Activated effector memory CD4-positive, alpha-beta T cell treated with Interleukin-2 at 50 U/mL for 16 hours (primary cell): ENCODE measurements around the gene NXPH2.
"Not testable (repeated sequence)": the region's sequence is repeated elsewhere in the genome, so short reads cannot be mapped to it uniquely, and the experiment has no call there.

Source experiments
- DNase-seq: peaks from one replicate; pipeline ENCODE4 v3.0.0-alpha.2; 2020

The NXPH2 gene

DNA sequence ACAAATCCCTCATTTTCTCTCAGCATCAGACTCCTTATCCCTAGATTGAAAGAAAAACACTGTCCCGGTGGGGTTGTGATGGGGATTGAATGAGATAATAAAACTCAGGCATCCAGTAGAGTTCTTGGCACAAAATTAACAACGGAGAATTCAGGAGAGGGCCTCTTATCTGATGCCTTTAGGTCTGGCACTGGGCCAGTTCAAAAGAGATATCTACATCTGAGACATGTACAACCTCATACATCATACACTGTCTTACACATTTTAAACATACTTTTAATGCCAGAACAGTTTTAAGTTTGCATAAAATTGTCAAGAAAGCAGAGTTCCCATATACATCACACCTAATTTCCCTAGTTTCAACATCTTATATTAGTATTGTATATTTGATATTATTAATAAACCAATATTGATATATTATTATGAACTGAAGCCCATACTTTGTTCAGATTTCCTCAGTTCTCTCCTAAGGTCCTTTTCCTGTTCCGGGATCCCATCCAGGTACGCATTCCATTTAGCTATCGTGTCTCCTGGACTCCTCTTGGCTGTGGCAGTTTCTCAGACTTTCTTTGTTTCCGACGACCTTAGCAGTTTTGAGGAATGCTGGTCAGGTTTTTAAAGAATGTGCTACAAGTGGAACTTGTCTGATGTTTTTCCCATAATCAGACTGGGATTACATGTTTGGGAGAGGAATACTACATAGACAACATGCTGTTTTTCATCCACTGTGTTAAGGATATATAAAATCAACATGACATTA is 27.8 kb downstream of the NXPH2 start:
- DNase-seq: no peak

DNA sequence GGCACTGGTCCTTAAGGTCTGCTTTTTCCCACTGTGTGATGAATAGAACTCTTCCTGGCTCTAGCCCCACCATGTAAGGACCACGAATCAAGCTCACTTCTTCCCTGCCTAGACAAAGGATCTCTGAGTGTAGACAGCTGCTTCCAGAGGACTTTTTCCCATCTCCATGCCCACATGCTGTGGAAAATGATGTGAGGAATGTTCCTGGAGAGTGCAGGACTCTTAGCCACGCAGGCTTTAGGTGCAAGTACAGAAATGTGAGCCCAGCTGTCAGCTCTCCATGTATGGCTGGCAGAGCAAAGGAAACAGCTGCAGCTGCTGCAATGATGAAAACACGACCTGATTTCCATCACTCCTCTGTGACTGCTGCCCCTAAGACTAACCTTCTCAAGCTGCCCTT is 35.5 kb downstream of the NXPH2 start:
- no peak for DNase-seq

DNA sequence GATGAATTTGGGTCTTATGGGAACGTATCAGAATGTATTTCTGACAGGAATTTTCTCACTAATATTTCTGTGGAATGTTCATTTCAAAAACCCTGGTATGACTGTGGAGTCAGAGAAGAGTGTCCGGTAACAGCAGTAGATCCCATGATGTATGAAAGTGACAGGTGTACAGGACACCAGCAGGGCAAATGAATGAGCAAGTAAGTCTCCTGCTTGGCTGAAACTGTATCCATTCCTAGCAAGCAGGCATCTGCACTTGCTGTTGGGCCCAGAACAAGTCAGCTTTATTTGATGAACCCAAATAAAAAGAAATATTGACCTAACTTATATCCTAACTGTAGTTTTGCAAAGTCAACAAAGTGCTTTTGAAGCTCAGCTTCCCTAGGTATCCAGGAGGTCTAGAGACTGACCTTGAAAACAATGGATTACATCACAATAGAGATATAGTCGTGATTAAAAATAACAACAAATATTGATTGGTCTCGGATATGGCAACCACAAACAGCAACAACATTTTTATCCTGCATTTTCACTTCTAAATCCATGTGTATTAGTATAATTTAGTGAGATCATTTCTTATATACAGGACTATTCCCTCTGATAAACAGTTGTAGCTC is 37.6 kb downstream of the NXPH2 start:
- DNase-seq: no peak

DNA sequence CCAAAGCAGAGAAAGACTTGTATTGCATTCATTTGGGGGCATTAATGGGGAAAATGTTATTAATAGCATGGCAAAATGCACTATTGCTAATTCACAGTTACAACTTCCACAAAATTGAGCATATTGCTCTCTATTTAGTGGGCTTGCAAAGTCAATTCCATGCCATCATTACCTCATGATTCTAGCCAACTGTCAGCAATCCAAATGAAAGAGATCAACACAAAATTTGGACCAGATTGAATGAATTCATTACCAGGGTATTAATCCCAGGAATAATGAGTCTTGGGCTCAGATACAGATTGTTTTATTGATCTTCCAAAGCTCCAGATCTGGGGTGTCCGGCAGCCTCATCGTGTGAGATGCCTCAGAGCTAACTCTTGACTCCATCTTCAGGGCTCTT is 38.3 kb downstream of the NXPH2 start:
- DNase-seq: no peak

DNA sequence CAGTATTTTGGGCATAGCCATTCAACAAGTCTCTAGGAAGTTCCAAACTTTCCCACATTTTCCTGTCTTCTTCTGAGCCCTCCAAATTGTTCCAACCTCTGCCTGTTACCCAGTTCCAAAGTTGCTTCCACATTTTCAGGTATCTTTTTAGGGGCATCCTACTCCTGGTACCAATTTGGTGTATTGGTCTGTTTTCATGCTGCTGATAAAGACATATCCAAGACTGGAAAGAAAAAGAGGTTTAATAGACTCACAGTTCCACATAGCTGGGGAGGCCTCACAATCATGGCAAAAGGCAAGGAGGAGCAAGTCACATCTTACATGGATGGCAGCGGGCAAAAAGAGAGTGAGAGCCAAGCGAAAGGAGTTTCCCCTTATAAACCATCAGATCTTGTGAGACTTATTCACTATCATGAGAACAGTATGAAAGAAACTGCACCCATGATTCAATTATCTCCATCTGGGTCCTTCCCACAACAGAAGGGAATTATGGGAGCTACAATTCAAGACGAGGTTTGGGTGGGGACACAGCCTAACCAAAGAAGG is 43.1 kb downstream of the NXPH2 start:
- not testable (repeated sequence) for DNase-seq

DNA sequence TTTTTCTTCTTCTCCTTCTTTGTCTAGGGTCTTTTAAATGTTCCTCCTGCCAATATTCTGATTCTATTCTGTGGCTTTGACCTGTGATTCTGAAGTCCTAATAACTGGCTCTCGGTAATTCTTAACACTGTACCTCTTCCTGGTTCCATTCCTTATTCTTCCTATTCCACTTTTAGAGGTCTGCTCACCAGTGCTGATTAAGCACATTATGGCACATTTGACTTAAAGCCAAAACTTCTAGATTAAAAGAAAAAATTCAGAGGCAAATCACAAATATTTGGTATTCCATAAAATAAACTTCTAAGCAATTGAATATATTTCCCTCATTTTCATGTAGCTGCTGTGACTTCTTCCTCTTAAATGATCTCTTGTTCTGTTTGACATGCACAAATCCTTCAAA is 47.5 kb downstream of the NXPH2 start:
- DNase-seq: no peak

DNA sequence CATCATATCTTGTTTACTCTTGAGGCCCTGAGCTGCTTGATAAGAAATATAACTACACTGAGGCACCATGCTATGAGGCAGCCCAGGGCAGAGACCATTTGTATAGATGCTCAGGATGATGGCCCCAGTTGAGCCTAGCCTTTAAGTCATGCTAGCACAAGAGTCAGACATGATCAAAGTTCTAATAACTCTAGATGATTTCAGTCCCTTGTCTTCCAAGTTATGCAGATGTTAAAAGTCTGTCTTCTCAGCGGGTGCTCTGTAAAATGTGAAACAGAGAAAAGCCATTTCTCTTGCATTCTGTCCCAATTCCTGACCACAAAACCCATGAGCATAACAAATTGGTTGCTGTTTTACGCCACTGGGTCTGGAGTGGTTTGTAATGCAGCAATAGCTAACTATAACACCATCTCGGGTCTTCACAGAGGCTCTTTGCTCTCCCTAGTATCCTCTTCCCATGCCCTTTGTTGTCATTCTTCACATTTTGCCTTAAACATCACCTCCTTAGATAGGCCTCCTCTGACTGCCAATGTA is 49.6 kb downstream of the NXPH2 start:
- DNase-seq: no peak

DNA sequence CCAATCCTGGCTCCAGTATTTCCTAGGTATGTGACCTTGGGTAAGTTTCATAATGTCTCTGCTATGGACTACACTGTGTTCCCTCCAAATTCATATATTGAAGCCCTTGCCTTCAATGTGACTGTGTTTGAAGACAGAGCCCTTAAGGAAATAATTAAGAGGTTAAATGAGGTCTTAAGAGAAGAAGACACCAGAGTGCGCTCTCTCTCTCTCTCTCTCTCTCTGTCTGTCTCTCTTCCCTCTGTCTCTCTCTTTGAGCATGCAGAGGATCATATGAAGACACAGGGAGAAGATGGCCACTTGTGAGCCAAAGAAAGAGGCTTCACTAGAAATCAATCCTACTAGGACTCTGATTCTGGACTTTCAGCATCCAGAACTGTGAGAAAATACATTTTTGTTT is 52.2 kb downstream of the NXPH2 start:
- no peak for DNase-seq

DNA sequence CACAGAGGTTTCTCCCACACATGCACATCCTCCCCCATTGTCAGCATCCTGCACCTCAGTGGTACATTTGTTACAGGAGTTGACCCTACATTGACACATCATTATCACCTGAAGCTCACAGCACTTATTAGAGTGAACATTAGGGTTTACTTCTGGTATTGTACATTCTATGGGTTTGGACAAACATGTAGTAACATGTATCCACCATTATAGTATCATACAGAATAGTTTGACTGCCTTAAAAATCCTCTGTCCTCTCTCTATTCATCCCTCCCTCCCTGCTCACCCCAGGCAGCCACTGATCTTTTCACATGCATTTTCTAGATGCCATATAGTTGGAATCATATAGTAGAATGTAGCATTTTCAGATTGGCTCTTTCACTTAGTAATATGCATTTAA is 53.5 kb downstream of the NXPH2 start:
- DNase-seq: no peak

DNA sequence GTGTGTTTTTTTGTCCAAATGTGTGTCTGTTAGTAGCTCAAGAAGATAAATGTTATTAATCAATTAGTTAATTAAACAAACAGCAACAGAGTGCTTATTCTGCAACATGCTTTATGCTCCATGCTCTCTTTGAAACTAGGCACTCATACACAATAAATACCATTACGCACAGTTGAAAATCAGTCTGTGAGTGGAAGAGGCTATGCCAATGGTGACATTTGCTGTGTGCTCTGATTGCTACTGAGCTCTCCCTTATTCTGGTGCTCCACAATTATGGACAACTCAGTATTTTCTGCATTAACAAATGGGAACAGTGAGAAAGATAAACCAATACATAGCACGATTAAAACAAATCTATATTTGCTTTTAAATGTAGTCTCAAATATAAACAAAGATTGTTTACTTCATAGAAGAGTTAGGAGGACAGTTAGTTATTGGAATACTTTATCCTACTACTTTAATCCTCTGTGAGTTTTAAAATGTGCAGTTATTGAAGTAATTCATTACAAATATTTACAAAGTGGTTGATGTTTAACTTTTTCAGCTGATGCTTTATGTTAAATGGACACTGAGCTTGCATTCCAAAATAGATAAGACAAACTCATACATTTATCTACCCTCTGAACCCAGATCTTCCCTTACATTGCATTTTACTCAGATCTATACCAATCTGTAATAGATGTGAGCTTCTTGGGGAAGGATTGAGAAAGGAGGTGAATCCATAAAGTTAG is 55.3 kb downstream of the NXPH2 start:
- DNase-seq: no peak

DNA sequence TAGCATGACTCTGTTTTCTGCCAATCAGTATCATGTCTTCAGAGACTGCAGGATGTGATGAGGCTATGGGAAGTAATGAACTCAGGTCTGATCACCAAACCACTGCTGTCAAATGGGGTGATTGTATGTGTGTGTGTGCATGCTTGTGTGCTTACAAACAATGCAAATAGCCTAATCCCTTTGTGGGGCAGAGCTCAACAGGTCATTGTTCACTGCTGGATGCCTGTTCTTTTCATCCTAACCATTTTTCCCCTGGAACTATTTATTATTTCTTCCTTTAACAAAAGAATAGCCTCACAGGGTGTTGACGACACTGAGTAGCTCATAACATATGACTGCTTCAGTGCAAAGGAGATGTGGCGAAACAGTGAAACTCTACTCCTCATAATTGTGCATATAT is 55.9 kb downstream of the NXPH2 start:
- DNase-seq: no peak

DNA sequence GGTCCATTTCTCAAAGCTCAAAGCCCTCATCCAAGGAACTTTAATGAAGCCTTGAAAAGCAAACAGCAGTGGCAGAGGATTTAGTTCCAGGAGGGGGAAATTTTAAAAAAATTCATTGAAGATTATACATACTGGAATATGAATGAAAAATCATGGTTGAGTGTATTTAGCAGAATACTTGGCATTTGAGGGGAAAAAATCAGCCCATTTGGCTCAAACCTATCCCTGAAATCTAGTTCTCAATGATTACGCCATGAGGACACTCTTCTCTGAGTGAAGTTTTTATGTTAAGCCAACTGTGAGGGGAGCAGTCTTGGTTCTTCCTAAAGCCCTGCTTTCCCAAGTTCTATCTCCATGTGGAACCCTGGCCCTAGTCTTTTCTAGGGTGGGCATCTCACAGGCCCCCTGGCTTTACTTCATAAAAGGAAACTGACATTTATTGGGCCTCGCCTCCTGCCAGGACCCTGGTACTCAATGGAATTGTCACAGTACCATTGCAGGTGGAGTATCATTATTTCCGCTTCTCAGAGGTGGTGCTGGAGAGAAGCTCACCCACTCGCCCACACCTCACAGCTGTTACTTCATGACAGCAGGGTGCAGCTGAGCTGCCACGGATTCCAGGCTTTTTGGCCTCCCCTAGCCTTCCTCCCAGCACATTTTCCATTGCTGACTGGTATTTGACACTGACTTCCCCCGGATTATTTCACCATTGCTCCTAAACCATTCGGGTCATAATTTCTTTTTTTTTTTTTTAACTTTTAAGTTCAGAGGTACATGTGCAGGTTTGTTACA is 56.8 kb downstream of the NXPH2 start:
- DNase-seq: no peak

DNA sequence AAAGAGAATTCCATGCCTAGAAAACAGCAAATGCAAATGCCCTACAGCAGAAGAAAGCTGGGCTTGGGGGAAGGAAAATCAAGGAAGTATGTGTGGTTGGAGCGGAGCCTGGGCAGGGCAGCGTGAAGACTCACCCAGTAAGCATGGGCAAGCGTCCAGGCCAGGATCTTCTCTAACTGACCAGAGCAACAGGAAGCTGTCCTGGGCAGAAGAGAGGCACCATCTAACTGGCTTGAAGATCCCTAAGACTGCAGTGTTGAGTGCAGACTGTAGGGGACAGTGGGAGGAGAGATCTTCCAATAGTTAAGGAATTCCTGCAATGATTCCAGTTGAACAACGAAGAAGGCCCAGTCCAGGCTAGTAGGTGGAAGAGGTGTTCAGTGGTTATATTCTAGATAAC is 57.9 kb downstream of the NXPH2 start:
- no peak for DNase-seq

DNA sequence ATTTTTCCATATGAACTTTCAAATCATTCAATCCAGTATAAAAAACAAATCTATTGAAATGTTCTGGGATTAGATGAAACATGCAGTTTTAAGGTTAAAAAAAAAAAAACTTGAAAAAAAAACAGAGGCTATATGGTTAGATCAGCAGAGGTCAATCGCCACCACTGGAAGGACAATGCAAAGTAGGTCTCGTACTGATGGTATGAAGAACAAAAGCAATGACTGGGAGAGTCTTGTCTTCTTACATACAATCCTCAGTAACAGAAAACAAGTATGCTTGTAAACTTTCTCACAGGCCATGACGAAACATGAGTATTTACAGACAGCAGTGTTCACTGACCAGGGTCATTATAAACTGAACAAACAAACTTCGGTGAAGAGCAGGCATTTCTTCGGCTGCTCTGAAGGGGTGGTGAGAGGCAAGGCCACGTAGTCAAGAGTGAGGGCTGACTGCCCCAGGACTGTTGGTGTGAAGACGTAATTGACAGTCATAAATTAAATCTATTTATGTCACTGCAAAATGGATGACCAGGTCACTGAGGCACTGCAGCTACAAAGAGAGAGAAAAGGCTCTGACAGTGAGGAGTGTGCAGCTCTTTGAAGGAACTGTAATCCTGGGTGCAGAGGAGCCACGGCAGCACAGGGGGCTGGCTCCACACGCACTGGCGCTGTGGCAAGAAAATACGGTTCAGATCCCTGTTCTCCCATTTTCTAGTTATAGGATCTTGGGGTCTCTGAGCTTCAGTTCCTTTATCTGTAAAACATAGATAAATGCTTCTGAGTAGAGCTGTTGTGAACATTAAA is 60.0 kb downstream of the NXPH2 start:
- no peak for DNase-seq

DNA sequence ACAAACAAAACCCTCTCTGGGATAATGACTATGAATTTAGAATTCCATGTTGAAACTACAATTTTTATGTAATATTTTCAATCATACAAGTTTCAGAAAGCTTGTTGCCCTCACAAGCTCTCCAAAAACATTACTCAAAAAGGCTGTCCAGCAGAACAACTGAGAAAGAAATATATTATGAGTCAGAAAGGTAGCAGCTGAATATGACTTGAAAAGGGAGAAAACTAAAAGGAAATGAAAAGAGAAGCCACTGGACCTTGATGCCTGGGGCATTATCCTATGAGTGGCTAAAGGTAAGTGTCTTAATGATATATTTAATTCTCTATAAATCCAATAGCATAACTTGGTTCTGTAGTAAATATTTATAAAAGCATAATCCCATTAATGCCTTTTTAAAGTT is 61.8 kb downstream of the NXPH2 start:
- no peak for DNase-seq

DNA sequence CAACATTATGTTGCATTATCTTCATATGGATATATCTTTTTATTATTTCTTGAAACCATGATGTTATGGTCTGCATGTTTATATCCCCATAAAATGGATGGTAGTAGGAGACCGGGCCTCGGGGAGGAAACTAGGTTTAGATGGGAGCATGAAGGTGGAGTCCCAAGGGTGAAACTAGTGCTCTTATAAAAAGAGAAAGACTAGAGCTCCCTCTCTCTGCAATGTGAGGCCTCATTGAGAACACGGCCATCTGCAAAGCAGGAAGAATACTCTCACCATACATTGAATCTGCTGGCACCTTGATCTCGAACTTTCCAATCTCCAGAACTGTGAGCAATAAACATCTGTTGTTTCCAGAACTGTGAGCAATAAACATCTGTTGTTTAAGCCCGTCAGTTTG is 64.0 kb downstream of the NXPH2 start:
- no peak for DNase-seq

DNA sequence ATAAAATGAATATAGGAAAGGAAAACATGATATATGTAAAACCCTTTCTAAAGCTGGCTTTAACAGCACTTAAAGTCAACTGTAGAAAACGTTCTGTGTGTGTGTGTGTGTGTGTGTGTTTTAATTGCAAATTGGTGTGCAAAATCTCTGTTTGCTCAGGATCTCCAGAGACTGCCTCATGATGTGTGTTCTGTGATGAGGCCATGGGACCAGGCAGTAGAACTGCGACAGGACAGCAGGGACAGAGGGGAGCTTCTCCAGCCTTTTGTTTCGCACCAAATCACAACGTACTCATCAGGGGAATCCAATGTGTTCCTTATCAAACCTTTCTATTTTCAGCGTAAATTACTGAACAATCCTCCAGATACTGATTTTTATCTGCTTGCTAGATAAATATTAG is 66.7 kb downstream of the NXPH2 start:
- no peak for DNase-seq

DNA sequence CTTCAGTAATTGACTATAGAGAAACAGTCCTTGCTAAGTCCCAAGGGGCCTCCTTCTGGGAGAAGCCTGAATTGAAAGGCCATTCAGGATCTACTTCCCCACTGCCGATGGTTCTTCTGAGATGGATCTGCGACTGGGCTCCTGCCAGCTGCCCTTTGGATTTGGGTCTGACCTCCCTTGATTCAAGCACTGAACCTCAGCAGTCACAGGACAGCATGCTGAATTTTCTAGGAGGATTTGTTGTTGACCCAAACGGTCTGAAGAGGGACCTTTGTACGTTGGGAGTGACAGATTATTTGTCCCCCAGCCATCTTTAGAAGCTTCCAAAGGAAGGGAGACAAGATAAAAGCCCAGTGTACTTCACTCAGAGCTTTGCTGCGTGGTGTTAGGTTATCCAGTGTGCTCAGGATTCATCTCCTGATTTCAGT is 67.1 kb downstream of the NXPH2 start:
- no peak for DNase-seq

DNA sequence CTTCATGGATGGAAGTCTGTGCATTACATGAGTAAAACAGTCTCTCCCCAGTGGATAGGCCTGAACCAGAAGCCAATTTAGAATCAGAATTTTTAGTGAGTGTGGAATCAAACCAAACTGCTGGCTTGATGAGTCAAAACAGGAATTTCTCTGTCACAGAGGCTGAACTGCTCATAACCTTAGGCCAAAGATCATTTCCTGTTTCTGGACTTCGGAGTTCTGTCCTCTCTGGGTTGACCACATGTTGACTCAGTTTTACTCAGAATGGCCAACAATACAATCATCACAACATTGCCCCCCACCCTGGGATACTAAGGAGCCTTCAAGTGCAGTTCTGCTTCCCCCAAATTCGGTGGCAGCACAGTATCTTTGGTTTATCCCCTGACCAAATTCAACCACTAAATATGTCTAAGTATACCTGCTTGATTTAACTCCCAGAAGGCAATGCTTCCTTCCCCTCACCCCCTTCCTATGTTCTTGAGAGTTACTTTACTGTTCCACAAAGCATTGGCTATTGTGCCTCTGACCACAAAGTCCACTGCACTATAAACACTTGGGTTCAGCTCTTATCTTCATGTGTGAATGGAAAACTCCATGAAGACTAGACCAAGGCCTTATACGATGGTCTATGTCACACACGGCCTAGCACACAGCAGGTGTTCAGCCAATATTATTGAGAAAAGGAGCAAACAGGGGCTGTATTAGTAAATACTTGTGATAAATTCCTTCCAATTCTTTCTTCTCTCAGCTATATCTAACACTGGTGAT is 67.8 kb downstream of the NXPH2 start:
- DNase-seq: no peak

DNA sequence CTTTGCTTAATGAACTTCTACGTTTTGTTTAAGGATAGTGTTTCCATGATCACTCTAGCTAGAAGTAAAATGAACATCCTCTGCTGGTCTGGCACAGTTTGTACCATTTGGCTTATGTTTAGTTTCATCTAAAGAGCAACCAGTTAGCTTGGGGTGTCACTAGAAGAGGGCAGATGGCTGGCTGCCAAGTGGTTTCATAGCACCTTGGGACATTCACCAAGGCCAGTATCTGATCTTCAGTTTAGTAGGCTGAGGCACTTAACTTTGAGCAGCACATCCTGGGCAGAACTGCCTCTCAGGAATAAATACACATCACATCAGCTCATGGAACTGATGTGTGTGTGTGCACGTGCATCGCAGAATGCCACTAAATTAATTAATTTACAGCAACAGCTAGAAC is 68.4 kb downstream of the NXPH2 start:
- no peak for DNase-seq

DNA sequence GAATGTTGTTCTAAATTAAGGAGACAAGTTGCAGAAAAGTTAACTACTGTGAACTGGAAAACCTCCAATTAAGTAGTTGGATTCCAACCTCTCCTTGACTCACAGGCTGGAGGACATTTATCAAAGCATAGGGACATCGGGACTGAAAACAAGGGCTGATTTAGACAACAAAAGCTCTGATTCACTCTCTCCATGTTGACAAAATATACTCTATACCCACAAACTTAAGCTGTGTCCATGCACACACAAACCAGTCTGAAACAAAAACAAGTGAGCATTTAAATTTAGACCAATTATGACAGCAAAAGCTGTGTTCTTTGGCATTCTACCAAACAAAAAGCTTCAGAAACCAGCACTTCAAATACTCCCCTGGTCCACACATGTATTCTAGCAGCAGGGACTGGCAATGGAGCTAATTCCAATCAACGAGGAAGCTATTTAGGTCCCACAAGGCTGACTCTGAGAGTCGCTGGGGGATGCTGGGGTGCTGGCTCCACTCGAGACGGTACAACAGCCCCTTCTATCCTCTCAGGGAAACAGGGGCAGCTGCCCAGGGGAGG is 71.4 kb downstream of the NXPH2 start:
- DNase-seq: no peak
